HG02588 (cell line): Measurements from ENCODE around the gene UTP15.

Source experiments
- ATAC-seq: cut with Tn5 transposase; IDR thresholded peaks from one replicate; pipeline ENCODE4 v1.9.1; 2021; ENCODE audit warnings: mild to moderate bottlenecking, moderate library complexity; ENCODE audit not compliant: unreplicated experiment

The UTP15 gene

GRCh38 chr5:73623060-73623459, 57.5 kb downstream of the UTP15 start:
- no peak for ATAC-seq

- no peak for ATAC-seq
These were observed 58.4 kb downstream of the UTP15 start for GRCh38 chr5:73623901-73624404.

DNA sequence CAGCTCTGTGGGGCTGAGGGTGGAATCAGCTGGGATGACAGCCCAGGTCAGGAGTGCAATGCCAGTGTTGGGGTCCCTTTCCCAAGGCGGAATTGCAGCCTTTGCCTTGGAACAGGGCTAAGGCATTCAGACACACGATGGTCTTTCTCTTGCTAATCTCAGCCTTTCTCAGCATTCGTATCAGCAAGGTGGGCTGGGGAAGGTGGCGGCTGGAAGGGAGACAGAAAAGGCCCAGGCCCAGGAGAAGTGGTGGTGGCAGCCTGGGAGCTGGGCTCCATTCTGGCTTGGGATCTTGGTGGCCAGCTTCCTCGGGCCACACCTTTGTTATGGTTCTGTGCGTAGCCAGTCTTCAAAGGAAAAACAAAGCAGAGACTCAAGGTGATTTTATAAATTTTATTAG, 59.3 kb downstream of the UTP15 start:
- ATAC-seq, result no peak

GRCh38 chr5:73625372-73625943, 59.9 kb downstream of the UTP15 start:
- no peak for ATAC-seq

DNA sequence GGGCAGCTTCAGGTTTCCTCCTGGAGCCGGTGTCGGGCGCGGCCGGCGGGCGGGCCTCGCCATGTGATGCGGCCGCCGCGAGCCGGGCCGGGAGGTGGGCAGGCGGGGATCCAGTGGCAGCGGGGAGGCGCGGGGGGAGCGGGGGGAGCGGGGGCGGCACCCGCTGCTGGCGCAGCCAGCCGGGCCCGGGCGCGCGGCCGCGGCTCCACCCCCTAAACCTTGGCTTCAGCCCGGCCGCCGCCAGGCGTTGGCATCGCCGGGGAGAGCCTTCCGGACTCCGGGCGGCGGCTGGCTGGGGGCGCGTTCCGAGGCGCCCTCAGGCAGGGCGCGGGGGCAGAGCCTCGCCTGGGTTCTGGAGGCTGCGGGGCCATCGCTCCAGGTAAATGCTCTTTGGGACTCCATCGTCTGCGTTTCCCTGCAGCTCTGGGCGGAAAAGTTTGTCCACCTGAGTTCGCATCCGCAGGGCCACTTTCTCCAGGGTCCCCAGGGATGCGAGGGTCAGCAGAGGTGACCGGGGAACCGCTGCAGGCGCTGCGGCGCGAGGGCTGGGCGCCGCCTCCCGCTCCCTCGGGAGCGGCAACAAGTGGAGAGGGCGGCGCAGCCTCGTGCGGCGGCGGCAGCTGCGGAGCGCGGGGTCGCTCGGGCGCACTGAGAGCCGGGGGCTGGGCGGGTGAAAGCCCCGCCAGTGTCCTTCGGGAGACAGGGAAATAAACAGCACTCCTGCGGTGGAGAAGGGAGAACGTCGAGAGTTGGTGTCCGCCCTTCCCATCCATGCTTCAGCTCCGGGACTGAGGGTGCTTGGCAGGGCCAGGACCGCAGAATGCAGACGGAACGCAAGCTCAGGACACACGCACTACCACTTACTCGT, 60.6 kb downstream of the UTP15 start, which contains the start of gene ARHGEF28:
TSS of gene ARHGEF28 (plus strand) at position 253 of the 868 bp plus-strand sequence. CDS start 58,656 bp downstream, outside the sequence.
- peak; percentile 72 for ATAC-seq

DNA sequence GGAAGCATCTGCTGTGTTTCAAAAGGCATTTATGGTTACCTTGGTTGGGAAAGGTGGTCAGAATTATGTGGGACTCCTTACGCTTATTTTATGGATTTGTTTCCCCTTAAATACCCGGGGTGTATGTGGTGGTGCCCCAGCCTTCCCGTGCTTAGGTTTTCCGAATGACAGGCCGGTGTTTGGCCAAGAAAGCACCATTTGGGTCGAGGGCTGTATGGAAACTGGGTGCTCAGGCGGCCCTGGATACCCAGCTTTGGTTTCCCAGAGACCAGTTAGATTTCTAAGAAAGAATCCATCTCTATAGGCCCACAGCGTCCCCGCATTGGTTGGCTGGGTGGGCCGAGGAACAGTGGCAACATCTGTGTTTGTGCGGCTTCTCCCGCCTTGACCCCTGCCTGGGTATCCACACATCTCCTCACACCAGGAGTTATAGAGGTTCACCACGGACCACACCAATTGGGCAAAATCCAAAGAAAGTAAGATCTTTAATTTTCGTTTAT, 61.3 kb downstream of the UTP15 start:
- ATAC-seq, result no peak

GRCh38 chr5:73629456-73629855, 63.9 kb downstream of the UTP15 start:
- ATAC-seq, result no peak

- no peak for ATAC-seq
These were observed 65.2 kb downstream of the UTP15 start for GRCh38 chr5:73630765-73631164.

GRCh38 chr5:73631500-73631899, 66.0 kb downstream of the UTP15 start:
- no peak for ATAC-seq
